ENCODE data around the gene PSMD14.

Gene PSMD14

GRCh38 chr2:161419638-161420190 lies 111.5 kb downstream of the PSMD14 start:
- no peak for TF ChIP-seq CTCF (IDR thresholded peaks at IDR 0.05; ENCODE audit: low read depth, low read length)
- DNase-seq (ENCODE audit: low read depth, low spot score): no peak
- in situ Hi-C loops (cut with HindIII; ENCODE audit: low sequenced_read_pairs): no loop called here
- H3K4me3 ChIP-seq (ENCODE audit: low read depth, low read length): no peak overlapping the region

- no peak overlapping the region for H3K4me3 ChIP-seq (ENCODE audit: low read depth, low read length)
- DNase-seq (ENCODE audit: low read depth, low spot score): no peak
- in situ Hi-C loops (cut with HindIII; ENCODE audit: low sequenced_read_pairs): no loop called here
- TF ChIP-seq CTCF (IDR thresholded peaks at IDR 0.05; ENCODE audit: low read depth, low read length): no peak
These were observed 112.3 kb downstream of the PSMD14 start for GRCh38 chr2:161420406-161421074.

GRCh38 chr2:161421686-161422085 lies 113.5 kb downstream of the PSMD14 start:
- DNase-seq (ENCODE audit: low read depth, low spot score): no peak
- TF ChIP-seq CTCF (IDR thresholded peaks at IDR 0.05; ENCODE audit: low read depth, low read length): no peak
- no peak overlapping the region for H3K4me3 ChIP-seq (ENCODE audit: low read depth, low read length)
- in situ Hi-C loops (cut with HindIII; ENCODE audit: low sequenced_read_pairs): no loop called here

- in situ Hi-C loops (cut with HindIII; ENCODE audit: low sequenced_read_pairs): no loop called here
- H3K4me3 ChIP-seq (ENCODE audit: low read depth, low read length): no peak overlapping the region
- DNase-seq (ENCODE audit: low read depth, low spot score): no peak
- no peak for TF ChIP-seq CTCF (IDR thresholded peaks at IDR 0.05; ENCODE audit: low read depth, low read length)
These were observed 114.7 kb downstream of the PSMD14 start for GRCh38 chr2:161422816-161423403.

GRCh38 chr2:161423421-161424393 lies 115.5 kb downstream of the PSMD14 start:
- in situ Hi-C loops (cut with HindIII; ENCODE audit: low sequenced_read_pairs): no loop called here
- H3K4me3 ChIP-seq (ENCODE audit: low read depth, low read length): no peak overlapping the region
- DNase-seq (ENCODE audit: low read depth, low spot score): no peak
- no peak for TF ChIP-seq CTCF (IDR thresholded peaks at IDR 0.05; ENCODE audit: low read depth, low read length)

GRCh38 chr2:161424394-161424769 lies 116.2 kb downstream of the PSMD14 start:
- TF ChIP-seq CTCF (IDR thresholded peaks at IDR 0.05; ENCODE audit: low read depth, low read length): no peak
- no peak overlapping the region for H3K4me3 ChIP-seq (ENCODE audit: low read depth, low read length)
- DNase-seq (ENCODE audit: low read depth, low spot score): no peak
- in situ Hi-C loops (cut with HindIII; ENCODE audit: low sequenced_read_pairs): no loop called here
